ENCODE data around the gene VASH2.
A peak's percentile ranks its signal among the peaks of the same experiment; 100 is the strongest.
"Not testable (repeated sequence)": the region's sequence is repeated elsewhere in the genome, so short reads cannot be mapped to it uniquely, and the experiment has no call there.

The VASH2 gene

GRCh38 chr1:212982430-212983152 lies 32.2 kb downstream of the VASH2 start:
- DNase-seq, result no peak

GRCh38 chr1:212983482-212983881 lies 33.1 kb downstream of the VASH2 start:
- DNase-seq, result no peak

- DNase-seq, result no peak
These were observed 34.4 kb downstream of the VASH2 start for GRCh38 chr1:212984522-212985291.

- no peak for DNase-seq
These were observed 36.2 kb downstream of the VASH2 start for GRCh38 chr1:212986551-212986950.

GRCh38 chr1:212987702-212988322 lies 37.5 kb downstream of the VASH2 start:
- no peak for DNase-seq

GRCh38 chr1:212990276-212990675 lies 39.9 kb downstream of the VASH2 start:
- no peak for DNase-seq

- not testable (repeated sequence) for DNase-seq
These were observed 43.6 kb downstream of the VASH2 start for GRCh38 chr1:212993960-212994359.

GRCh38 chr1:212994926-212995325 lies 44.6 kb downstream of the VASH2 start:
- DNase-seq, result no peak

GRCh38 chr1:213003256-213003655 lies 52.9 kb downstream of the VASH2 start:
- no peak for DNase-seq

GRCh38 chr1:213008564-213008963 lies 58.2 kb downstream of the VASH2 start:
- no peak for DNase-seq

GRCh38 chr1:213014642-213015041 lies 64.3 kb downstream of the VASH2 start:
- no peak for DNase-seq

- peak; percentile 97 for DNase-seq
These were observed 65.0 kb downstream of the VASH2 start, which contains the start of gene ANGEL2 for GRCh38 chr1:213015099-213016050. TSS of gene ANGEL2 (minus strand) at chr1:213015867. CDS start at chr1:213015671, 196 bp downstream.

- no peak for DNase-seq
These were observed 67.3 kb downstream of the VASH2 start for GRCh38 chr1:213017447-213018273.

- no peak for DNase-seq
These were observed 69.1 kb downstream of the VASH2 start for GRCh38 chr1:213019450-213019849.

- no peak for DNase-seq
These were observed 69.7 kb downstream of the VASH2 start for GRCh38 chr1:213020016-213020415.

GRCh38 chr1:213027024-213027423 lies 76.7 kb downstream of the VASH2 start:
- DNase-seq, result not testable (repeated sequence)

GRCh38 chr1:213032651-213033050 lies 82.3 kb downstream of the VASH2 start:
- no peak for DNase-seq

- DNase-seq, result no peak
These were observed 84.4 kb downstream of the VASH2 start for GRCh38 chr1:213034713-213035112.

GRCh38 chr1:213035573-213035972 lies 85.2 kb downstream of the VASH2 start:
- no peak for DNase-seq

Data from left hindlimb (tissue), 1 donor.